ENCODE measurements around the gene TCAIM. TPM values are rescaled to one million over a fixed set of nuclear protein-coding genes. Genes with fewer than 3 reads are reported as not detected.

TCAIM gene
- total and polyA plus RNA-seq, 10 of the 15 experiments (the other 5 are each of a cell fraction or from before 2014, with no cell fraction given) = 14.5 to 22.9 (median 17.8) TPM

DNA sequence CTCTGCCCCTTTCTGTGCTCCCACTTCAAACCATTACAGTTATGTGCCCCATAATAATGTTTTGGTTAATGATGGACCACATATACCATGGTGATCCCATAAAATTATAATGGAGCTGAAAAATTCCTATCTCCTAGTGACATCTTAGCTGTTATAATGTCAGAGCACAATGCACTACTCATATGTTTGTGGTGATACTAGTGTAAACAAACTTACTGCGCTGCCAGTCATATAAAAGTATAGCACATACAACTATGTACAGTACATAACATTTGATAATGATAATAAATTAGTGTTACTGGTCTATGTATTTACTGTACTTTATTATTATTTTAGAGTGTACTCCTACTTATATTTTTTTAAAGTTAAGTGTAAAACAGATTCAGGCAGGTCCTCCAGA lies 45.6 kb upstream of the TCAIM start:
- Histone ChIP-seq H3K27me3 (replicated peaks in 1 of 2; ENCODE audit: control insufficient read depth in 2 of 2, insufficient read depth in 2 of 2, low read length in 1 of 2) (no peaks in the 10 kb centered on the region; a peak in 1 of 4 replicates), H3K9ac (ENCODE audit: control insufficient read depth, insufficient read depth, low read length) (no peak overlapping the region), H3K4me3 (no peak overlapping the region), H3K79me2 (ENCODE audit: control insufficient read depth, insufficient read depth, low read length) (no peaks in the 10 kb centered on the region), H3K4me1 (ENCODE audit: control insufficient read depth, insufficient read depth, low read length) (no peaks in the 10 kb centered on the region), H3K9me3 (replicated peaks; ENCODE audit: control insufficient read depth, insufficient read depth, low read length) (no peaks in the 10 kb centered on the region), H2AFZ (ENCODE audit: control insufficient read depth, low read depth, low read length) (no peak overlapping the region), H3K36me3 (ENCODE audit: control insufficient read depth in 2 of 2, insufficient read depth in 2 of 2, low read length in 1 of 2) (no peaks in the 10 kb centered on the region), H3K4me2 (ENCODE audit: control insufficient read depth, insufficient read depth) (no peak overlapping the region), H3K27ac (ENCODE audit: control insufficient read depth, insufficient read depth) (no peak overlapping the region), H4K20me1 (ENCODE audit: control insufficient read depth, insufficient read depth) (no peaks in the 10 kb centered on the region)
- in situ Hi-C loops (cut with MboI) (no loop called here), intact Hi-C loops (cut with micrococcal nuclease; ENCODE audit: unreplicated experiment) (no loop called here)
- SMC1A ChIA-PET (ENCODE audit: uncharacterized antibody, unreplicated experiment) = interaction anchor here (0.6 kb wide), 1 partner anchor 65 kb away, joined by 3 read pairs; no protein-coding TSS in a partner anchor
- 81% methylated on average over 1 of the region's 1 CpG for WGBS (ENCODE audit: insufficient coverage, insufficient replicate concordance, low lambda C conversion rate, missing lambda C conversion rate)
- ATAC-seq (no peak), FAIRE-seq (no peak), DNase-seq (ENCODE audit: low read depth, low spot score) (no peak)
- BruUV-seq (replicated peaks) = no TSS peak
- RAD21 ChIA-PET (ENCODE audit: unreplicated experiment) = no interaction called here
- CTCF ChIA-PET = interaction anchor here (1.3 kb wide), 1 partner anchor 11 kb away, joined by 4 read pairs; no protein-coding TSS in a partner anchor
- POLR2A ChIA-PET = no interaction called here
- no peak for TF ChIP-seq EP300 (IDR thresholded peaks at IDR 0.05; ENCODE audit: borderline replicate concordance in 1 of 2, control insufficient read depth in 1 of 2, low read depth in 2 of 2, low read length in 2 of 2)
- TF ChIP-seq MEF2A (IDR thresholded peaks at IDR 0.05; ENCODE audit: insufficient read depth, low read depth, low read length) = no peak
- no peak for TF ChIP-seq SKIL (IDR thresholded peaks at IDR 0.05; ENCODE audit: low read depth, poor library complexity, severe bottlenecking)
- TF ChIP-seq PML (IDR thresholded peaks at IDR 0.05; ENCODE audit: low read length) = no peak
- no peak for TF ChIP-seq NR2F1 (conservative IDR thresholded peaks at IDR 0.05)
- TF ChIP-seq SMC3 (IDR thresholded peaks at IDR 0.05; ENCODE audit: borderline replicate concordance, low read length) = no peak
- TF ChIP-seq GABPA (IDR thresholded peaks at IDR 0.05; ENCODE audit: low read depth) = no peak
- TF ChIP-seq, protein P1, sequence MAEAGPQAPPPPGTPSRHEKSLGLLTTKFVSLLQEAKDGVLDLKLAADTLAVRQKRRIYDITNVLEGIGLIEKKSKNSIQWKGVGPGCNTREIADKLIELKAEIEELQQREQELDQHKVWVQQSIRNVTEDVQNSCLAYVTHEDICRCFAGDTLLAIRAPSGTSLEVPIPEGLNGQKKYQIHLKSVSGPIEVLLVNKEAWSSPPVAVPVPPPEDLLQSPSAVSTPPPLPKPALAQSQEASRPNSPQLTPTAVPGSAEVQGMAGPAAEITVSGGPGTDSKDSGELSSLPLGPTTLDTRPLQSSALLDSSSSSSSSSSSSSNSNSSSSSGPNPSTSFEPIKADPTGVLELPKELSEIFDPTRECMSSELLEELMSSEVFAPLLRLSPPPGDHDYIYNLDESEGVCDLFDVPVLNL (IDR thresholded peaks at IDR 0.05; ENCODE audit: low read depth, low read length) = no peak
- no peak for TF ChIP-seq SUZ12 (IDR thresholded peaks at IDR 0.05; ENCODE audit: unreplicated experiment)
- no peak for TF ChIP-seq NR2C1 (IDR thresholded peaks at IDR 0.05)
- no peak for TF ChIP-seq NFIC (IDR thresholded peaks at IDR 0.05; ENCODE audit: low read depth, low read length)
- TF ChIP-seq MAX (IDR thresholded peaks at IDR 0.05; ENCODE audit: low read depth, low read length) = no peak
- TF ChIP-seq, protein P2, sequence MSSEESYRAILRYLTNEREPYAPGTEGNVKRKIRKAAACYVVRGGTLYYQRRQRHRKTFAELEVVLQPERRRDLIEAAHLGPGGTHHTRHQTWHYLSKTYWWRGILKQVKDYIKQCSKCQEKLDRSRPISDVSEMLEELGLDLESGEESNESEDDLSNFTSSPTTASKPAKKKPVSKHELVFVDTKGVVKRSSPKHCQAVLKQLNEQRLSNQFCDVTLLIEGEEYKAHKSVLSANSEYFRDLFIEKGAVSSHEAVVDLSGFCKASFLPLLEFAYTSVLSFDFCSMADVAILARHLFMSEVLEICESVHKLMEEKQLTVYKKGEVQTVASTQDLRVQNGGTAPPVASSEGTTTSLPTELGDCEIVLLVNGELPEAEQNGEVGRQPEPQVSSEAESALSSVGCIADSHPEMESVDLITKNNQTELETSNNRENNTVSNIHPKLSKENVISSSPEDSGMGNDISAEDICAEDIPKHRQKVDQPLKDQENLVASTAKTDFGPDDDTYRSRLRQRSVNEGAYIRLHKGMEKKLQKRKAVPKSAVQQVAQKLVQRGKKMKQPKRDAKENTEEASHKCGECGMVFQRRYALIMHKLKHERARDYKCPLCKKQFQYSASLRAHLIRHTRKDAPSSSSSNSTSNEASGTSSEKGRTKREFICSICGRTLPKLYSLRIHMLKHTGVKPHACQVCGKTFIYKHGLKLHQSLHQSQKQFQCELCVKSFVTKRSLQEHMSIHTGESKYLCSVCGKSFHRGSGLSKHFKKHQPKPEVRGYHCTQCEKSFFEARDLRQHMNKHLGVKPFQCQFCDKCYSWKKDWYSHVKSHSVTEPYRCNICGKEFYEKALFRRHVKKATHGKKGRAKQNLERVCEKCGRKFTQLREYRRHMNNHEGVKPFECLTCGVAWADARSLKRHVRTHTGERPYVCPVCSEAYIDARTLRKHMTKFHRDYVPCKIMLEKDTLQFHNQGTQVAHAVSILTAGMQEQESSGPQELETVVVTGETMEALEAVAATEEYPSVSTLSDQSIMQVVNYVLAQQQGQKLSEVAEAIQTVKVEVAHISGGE (CRISPR knock-in tag; IDR thresholded peaks at IDR 0.05) = no peak

All from GM12878 (cell line).